Stromal cell of bone marrow (primary cell): ENCODE measurements around the gene GNG12.
A peak's percentile ranks its signal among the peaks of the same experiment; 100 is the strongest.
"Not testable (repeated sequence)": the region's sequence is repeated elsewhere in the genome, so short reads cannot be mapped to it uniquely, and the experiment has no call there.

Experiments used
- DNase-seq: peaks from one replicate; pipeline ENCODE4 v3.0.0-alpha.2; 2012; ENCODE audit warnings: low read depth

The GNG12 gene

GRCh38 chr1:67733681-67734322 is 99.5 kb downstream of the GNG12 start:
- DNase-seq: no peak

DNA sequence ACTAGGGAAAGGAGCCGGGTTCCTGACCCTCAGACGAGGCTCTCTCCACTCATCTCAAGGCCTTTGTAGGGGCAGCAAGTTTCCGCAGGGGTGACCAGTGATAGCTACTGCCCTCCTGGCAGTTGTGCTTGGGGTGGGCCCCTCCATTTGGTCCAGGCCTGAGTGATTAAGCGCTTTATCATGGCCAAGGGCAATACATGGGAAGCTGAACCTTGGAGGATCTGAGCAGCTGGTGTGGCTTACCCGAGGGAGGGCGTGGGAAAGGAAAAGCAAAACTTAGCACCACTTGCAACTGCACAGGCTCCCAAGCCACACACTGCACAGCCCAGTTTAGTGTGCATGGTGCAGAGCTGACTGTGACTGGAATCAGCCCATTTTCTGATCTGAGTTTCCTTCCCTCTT is 100.5 kb downstream of the GNG12 start:
- DNase-seq: peak; percentile 77

DNA sequence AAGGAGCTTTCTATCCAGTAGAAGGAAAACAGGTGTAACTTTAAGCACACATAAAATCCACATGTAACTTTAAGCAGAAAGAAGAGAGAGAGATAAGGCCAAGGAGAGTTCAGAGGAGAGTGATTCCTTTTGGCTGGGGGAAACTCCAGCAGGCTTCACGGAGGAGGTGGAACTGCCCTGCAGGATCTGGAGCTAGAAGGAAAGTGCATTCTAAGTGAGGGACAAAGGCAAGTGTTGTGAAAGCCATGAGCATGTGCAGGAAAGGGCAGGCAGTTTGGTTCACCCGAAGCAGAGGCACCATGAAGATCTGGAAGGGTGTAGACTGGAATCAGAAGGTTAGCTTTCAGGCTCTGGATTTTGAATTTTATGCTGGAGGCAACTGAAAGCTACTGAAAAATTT is 101.9 kb downstream of the GNG12 start:
- DNase-seq: no peak

GRCh38 chr1:67730312-67730711 is 103.0 kb downstream of the GNG12 start:
- not testable (repeated sequence) for DNase-seq

DNA sequence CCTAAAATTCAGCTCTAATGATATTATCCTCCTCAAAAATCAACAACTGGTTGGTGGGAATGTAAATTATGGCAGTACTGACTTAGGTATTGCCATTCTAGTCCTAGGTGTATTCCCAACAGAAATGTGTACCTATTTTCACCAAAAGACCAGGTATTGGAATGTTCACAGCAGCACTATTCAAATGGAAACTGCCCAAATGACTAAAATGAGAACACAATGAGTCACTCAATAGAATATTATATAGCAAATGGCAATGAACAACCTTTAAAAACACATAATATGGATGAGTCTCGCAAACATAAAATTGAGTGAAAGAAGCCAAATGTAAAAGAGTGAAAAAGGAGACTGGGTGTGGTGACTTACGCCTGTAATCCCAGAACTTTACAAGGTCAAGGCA is 103.4 kb downstream of the GNG12 start:
- no peak for DNase-seq

DNA sequence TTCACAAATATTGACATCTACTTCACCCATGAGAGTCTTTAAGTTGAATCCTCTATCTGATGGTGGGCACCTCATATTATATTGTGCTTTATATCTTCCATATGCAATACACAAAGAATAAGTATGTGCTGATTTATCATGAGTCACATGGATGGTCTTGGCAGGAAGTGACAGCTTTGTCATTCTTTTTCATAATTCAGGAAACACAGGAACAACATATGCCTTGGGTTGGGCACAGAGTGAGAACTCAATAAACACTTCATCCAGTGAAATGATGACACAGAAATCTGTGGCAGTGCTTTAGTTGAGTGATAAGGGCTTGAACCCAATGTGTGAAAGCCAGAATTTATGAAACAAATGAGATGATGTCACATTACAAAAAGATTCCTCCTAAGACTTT is 107.0 kb downstream of the GNG12 start:
- no peak for DNase-seq

- peak; percentile 78 for DNase-seq
Measured at GRCh38 chr1:67724928-67725560, 108.2 kb downstream of the GNG12 start.

GRCh38 chr1:67723620-67724019 is 109.6 kb downstream of the GNG12 start:
- peak; percentile 59 for DNase-seq

GRCh38 chr1:67723126-67723525 is 110.1 kb downstream of the GNG12 start:
- no peak for DNase-seq

- DNase-seq: no peak
Measured at GRCh38 chr1:67722292-67722944, 110.8 kb downstream of the GNG12 start.

- DNase-seq: no peak
Measured at GRCh38 chr1:67721650-67722291, 111.5 kb downstream of the GNG12 start.

- no peak for DNase-seq
Measured at GRCh38 chr1:67721112-67721511, 112.2 kb downstream of the GNG12 start.

- DNase-seq: no peak
Measured at GRCh38 chr1:67719329-67720196, 113.7 kb downstream of the GNG12 start.

- no peak for DNase-seq
Measured at GRCh38 chr1:67717876-67718275, 115.4 kb downstream of the GNG12 start.

GRCh38 chr1:67716800-67717199 is 116.5 kb downstream of the GNG12 start:
- DNase-seq: no peak

- DNase-seq: no peak
Measured at GRCh38 chr1:67715819-67716218, 117.4 kb downstream of the GNG12 start.

DNA sequence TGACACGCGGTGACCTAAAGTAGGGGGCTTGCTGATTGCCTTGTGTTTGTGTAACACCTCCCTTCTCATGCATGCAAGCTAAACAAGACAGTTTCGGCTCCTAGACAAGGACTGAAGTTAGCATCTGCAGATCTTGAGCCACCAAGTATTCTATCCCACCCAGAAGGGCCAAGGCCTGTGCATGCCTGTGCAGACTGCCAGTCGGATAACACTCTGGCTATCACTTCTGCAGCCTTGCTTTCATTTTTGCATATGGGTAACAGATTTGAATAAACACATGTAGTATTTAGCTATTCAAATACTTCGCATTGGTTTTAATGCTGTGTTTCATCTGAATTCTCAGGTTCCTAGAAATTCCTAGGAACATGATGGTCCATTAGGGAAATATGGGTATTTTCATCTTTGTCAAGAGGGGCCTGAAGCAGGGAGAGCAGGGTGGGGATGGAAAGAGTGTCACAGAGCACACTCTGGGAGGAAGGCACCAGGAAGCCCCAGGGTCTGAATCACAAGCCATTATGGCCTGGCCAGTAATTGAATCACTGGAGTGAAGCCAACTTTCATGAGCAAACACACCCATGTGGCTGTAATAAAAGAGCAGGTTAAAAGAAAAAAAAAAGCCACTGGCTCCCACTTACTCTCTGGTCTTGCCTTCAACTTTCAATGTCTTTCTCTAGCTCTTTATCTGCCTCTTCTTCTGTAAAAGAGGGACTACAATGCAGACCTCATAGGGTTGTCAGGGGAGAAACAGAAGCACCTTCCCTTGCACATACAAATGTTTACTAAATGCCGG is 120.0 kb downstream of the GNG12 start:
- peak; percentile 80 for DNase-seq

- no peak for DNase-seq
Measured at GRCh38 chr1:67711855-67712212, 121.4 kb downstream of the GNG12 start.

DNA sequence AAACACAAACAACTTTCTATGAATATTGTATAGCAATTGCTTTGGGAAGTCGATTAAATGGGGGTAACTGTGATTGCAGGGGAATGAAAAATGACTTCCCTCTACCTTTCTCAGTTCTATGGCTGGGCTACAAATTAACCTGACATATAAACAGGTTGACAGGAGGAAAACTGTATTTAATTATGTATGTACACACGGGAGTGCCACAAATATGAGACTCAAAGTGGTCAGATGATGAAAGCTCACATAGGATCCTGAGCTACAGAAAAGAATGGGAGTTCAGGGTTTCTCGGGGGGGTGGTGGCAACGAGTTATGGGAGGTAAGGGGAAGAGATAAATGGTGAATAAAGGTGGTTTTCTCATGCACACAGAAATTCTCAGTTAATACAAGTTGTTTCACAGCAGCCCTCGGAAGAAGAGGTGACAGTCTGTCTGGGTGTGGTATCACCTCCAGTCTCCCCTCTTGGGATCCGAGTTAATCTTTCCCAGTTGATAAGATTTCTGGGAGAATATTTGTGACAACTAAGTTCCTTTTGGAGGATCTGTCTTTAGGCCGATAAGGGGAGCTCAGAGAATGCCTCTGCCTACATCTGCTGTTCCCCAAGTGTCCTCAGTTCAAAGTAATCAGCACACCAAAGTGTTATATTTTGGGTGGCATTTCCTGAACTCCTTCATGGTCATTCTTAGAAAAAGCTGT is 122.0 kb downstream of the GNG12 start:
- DNase-seq: no peak

- peak; percentile 65 for DNase-seq
Measured at GRCh38 chr1:67710417-67710816, 122.8 kb downstream of the GNG12 start.

GRCh38 chr1:67708606-67709005 is 124.7 kb downstream of the GNG12 start:
- DNase-seq: no peak
